GM12878 (cell line): Measurements from ENCODE around the gene HBP1. TPM values are rescaled to one million over a fixed set of nuclear protein-coding genes. Genes with fewer than 3 reads are reported as not detected.
"Not testable (repeated sequence)": the region's sequence is repeated elsewhere in the genome, so short reads cannot be mapped to it uniquely, and the experiment has no call there.

Experiments
- ATAC-seq: fragments of 200-7000 bp; cut with Tn5 transposase; 3 replicates; pipeline ENCODE4 v1.9.1; 2020; ENCODE audit warnings: mild to moderate bottlenecking, moderate library complexity
- BruUV-seq: library from RNA; stranded (reverse); fragments of 400-500 nt; replicated peaks from 2 replicates; lab custom pipeline; 2021; lab: Mats Ljungman, UMichigan
- CTCF ChIA-PET: fragments of 300-600 bp; sonication (Branson Sonifier 250); formaldehyde crosslinking; extraction: SDS; loops from one replicate; lab custom pipeline; 2021; ENCODE audit warnings: inconsistent platforms; lab: Yijun Ruan, JAX
- POLR2A ChIA-PET: fragments of 350-600 bp; formaldehyde crosslinking; extraction: SDS; loops from one replicate; lab custom pipeline; 2021; ENCODE audit warnings: inconsistent platforms; lab: Charles Lee
- RAD21 ChIA-PET: fragments of 300-600 bp; sonication (Branson Sonifier 250); formaldehyde crosslinking; loops from one replicate; lab custom pipeline; 2023; ENCODE audit warnings: antibody characterized with exemption; ENCODE audit not compliant: unreplicated experiment; lab: Charles Lee
- SMC1A ChIA-PET: fragments of 300-600 bp; sonication (Branson Sonifier 250); formaldehyde crosslinking; loops from one replicate; lab custom pipeline; 2023; ENCODE audit not compliant: unreplicated experiment, uncharacterized antibody; lab: Charles Lee
- DNase-seq: peaks from one replicate; pipeline ENCODE4 v3.0.0-alpha.2; 2011; ENCODE audit warnings: low read depth, low spot score
- FAIRE-seq: peaks from 3 replicates; lab custom pipeline; 2011; peaks lifted over from hg19 to GRCh38; lab: Jason Lieb, UNC
- H2AFZ ChIP-seq: 2 replicates; pipeline ENCODE4 v1.6.0; 2011; ENCODE audit warnings: low read depth, low read length, control low read depth; ENCODE audit not compliant: control insufficient read depth
- H3K27ac ChIP-seq: 2 replicates; pipeline ENCODE4 v1.5.1; 2011; ENCODE audit warnings: control low read depth; ENCODE audit not compliant: control insufficient read depth, insufficient read depth
- H3K27me3 ChIP-seq, 2 experiments: replicated peaks in 1 of 2; 2 replicates each; pipeline versions ENCODE4 v1.6.0 to v1.6.1; 2011; ENCODE audit warnings: low read length in 1 of 2; ENCODE audit not compliant: control insufficient read depth in 2 of 2, insufficient read depth in 2 of 2
- H3K36me3 ChIP-seq, 2 experiments: 2 replicates each; pipeline ENCODE4 v1.5.1; 2011; ENCODE audit warnings: low read length in 1 of 2; ENCODE audit not compliant: control insufficient read depth in 2 of 2, insufficient read depth in 2 of 2
- H3K4me1 ChIP-seq: 2 replicates; pipeline ENCODE4 v1.6.1; 2011; ENCODE audit warnings: mild to moderate bottlenecking, low read length, moderate library complexity, mixed read lengths; ENCODE audit not compliant: control insufficient read depth, insufficient read depth
- H3K4me2 ChIP-seq: 2 replicates; pipeline ENCODE4 v1.6.0; 2011; ENCODE audit warnings: control low read depth; ENCODE audit not compliant: control insufficient read depth, insufficient read depth
- H3K4me3 ChIP-seq: fragments of 200-600 bp; sonication (generic); 2 replicates; pipeline ENCODE4 v1.5.1; 2016
- H3K79me2 ChIP-seq: 2 replicates; pipeline ENCODE4 v1.6.0; 2011; ENCODE audit warnings: low read length; ENCODE audit not compliant: control insufficient read depth, insufficient read depth
- H3K9ac ChIP-seq: 2 replicates; pipeline ENCODE4 v1.8.0; 2011; ENCODE audit warnings: low read length, control low read depth, mixed read lengths; ENCODE audit not compliant: control insufficient read depth, insufficient read depth
- H3K9me3 ChIP-seq: replicated peaks from 3 replicates; pipeline ENCODE4 v1.5.1; 2011; ENCODE audit warnings: mild to moderate bottlenecking, low read length; ENCODE audit not compliant: control insufficient read depth, insufficient read depth
- H4K20me1 ChIP-seq: 2 replicates; pipeline ENCODE4 v1.6.0; 2011; ENCODE audit not compliant: control insufficient read depth, insufficient read depth
- BRCA1 ChIP-seq: IDR thresholded peaks from 2 replicates; pipeline ENCODE4 v1.6.1; 2011; ENCODE audit warnings: low read depth, low read length, improper control_type of control experiment
- CREM ChIP-seq: IDR thresholded peaks from 2 replicates; pipeline ENCODE4 v1.6.1; 2014; ENCODE audit warnings: antibody characterized with exemption, low read depth
- DPF2 ChIP-seq: fragments of 450-650 bp; IDR thresholded peaks from 2 replicates; pipeline ENCODE4 v1.6.1; 2017; ENCODE audit warnings: mild to moderate bottlenecking
- GATAD2B ChIP-seq: fragments of 450-650 bp; conservative IDR thresholded peaks from 2 replicates; pipeline ENCODE4 v1.6.1; 2017; ENCODE audit warnings: low read depth, mild to moderate bottlenecking, moderate library complexity
- LARP7 ChIP-seq: fragments of 450-650 bp; IDR thresholded peaks from 2 replicates; pipeline ENCODE4 v1.6.1; 2017; ENCODE audit warnings: mild to moderate bottlenecking
- NKRF ChIP-seq: fragments of 450-650 bp; conservative IDR thresholded peaks from 2 replicates; pipeline ENCODE4 v1.6.1; 2017; ENCODE audit warnings: mild to moderate bottlenecking, moderate library complexity
- SIN3A ChIP-seq: IDR thresholded peaks from 2 replicates; pipeline ENCODE4 v1.6.1; 2012; ENCODE audit warnings: low read depth, low read length, improper control_type of control experiment
- SUZ12 ChIP-seq: fragments of 200-600 bp; sonication (generic); IDR thresholded peaks from one replicate; pipeline ENCODE4 v1.6.1; 2018; ENCODE audit warnings: antibody characterized with exemption, mild to moderate bottlenecking; ENCODE audit not compliant: unreplicated experiment
- WGBS: methylation state at CpG from one replicate; pipeline ENCODE4 v1.1.6; 2016; ENCODE audit warnings: low lambda C conversion rate; ENCODE audit not compliant: insufficient replicate concordance, insufficient coverage; ENCODE audit errors: missing lambda C conversion rate; 5-methylcytosine and 5-hydroxymethylcytosine counted together
- in situ Hi-C: fragments of 300-500 bp; cut with MboI; formaldehyde crosslinking; loops from 9 replicates; pipeline ENCODE4 v1.14.3; 2018; ENCODE audit warnings: mixed read lengths
- intact Hi-C: fragments of 100-400 bp; cut with micrococcal nuclease; formaldehyde crosslinking; loops from one replicate; pipeline ENCODE4 v1.14.2; 2022; ENCODE audit not compliant: unreplicated experiment
- polyA plus RNA-seq, 11 experiments: library from polyadenylated mRNA; depleted of rRNA in 4 of 11; unstranded in 6 of 11; stranded (reverse) in 5 of 11; fragments of >200 nt; fragmentation: Nextera tagmentation in 4 of 11; fragmentation: Illumina TruSeq in 1 of 11; extraction: Ambion mirVana in 4 of 11; extraction: Trizol in 1 of 11; gene quantifications; 1 replicate in 1 of 11; 2 replicates in 10 of 11; pipeline versions ENCODE4 v1.2.1 to v1.2.3, GENCODE V29; 2011 to 2016; ENCODE audit warnings: inconsistent platforms in 2 of 11, missing spikeins in 2 of 11, low read depth in 1 of 11
- total RNA-seq, 4 experiments: library from RNA; depleted of rRNA in 3 of 4; stranded (reverse); fragments of >200 nt in 3 of 4; fragmentation: Illumina TruSeq in 1 of 4; extraction: Trizol in 1 of 4; gene quantifications; 2 replicates each; pipeline versions ENCODE4 v1.2.1 to v1.2.3, GENCODE V29; 2013 to 2021

The HBP1 gene
- total and polyA plus RNA-seq, 10 of the 15 experiments (the other 5 are each of a cell fraction or from before 2014, with no cell fraction given), result 5.8 to 30.9 (median 9.4) TPM

- H3K27ac ChIP-seq, DNase-seq, CTCF ChIA-PET, H3K9ac ChIP-seq, H3K4me1 ChIP-seq, ATAC-seq, H3K9me3 ChIP-seq, POLR2A ChIA-PET, H3K27me3 ChIP-seq, H4K20me1 ChIP-seq, BruUV-seq, RAD21 ChIA-PET, in situ Hi-C loops, H3K79me2 ChIP-seq, FAIRE-seq, H3K4me3 ChIP-seq, H3K4me2 ChIP-seq, H2AFZ ChIP-seq, H3K36me3 ChIP-seq: not testable (repeated sequence)
- WGBS, result 50% methylated on average over 3 of the region's 3 CpGs
- SMC1A ChIA-PET, result interaction anchor here (1.3 kb wide), 1 partner anchor 8 kb away, joined by 4 read pairs; no protein-coding TSS in a partner anchor
- intact Hi-C loops, result loop anchor here (10.0 kb wide), 2 partner anchors 491 to 981 kb away; partner anchors contain the start of gene CCDC71L
Measured at GRCh38 chr7:107155726-107156125, 13.1 kb upstream of the HBP1 start.

- H2AFZ ChIP-seq, result no peak overlapping the region
- WGBS, result 75% methylated on average over 7 of the region's 7 CpGs
- no peaks in the 10 kb centered on the region for H3K4me1 ChIP-seq
- in situ Hi-C loops, result no loop called here
- no peak for FAIRE-seq
- CTCF ChIA-PET, result no interaction called here
- TF ChIP-seq DPF2, result no peak
- no peak for TF ChIP-seq NKRF
- no peak for TF ChIP-seq SUZ12
- no peak for TF ChIP-seq LARP7
- no peak for TF ChIP-seq GATAD2B
- TF ChIP-seq BRCA1, result no peak
- TF ChIP-seq CREM, result no peak
- no peak for TF ChIP-seq SIN3A
- TF ChIP-seq, all 136 proteins: peak for 0
- Histone ChIP-seq H4K20me1 (no peaks in the 10 kb centered on the region), H3K79me2 (no peaks in the 10 kb centered on the region), H3K27ac (no peak overlapping the region), H3K9me3 (no peaks in the 10 kb centered on the region), H3K4me2 (no peak overlapping the region), H3K27me3 (no peaks in the 10 kb centered on the region; a peak in 2 of 4 replicates), H3K4me3 (no peak overlapping the region), H3K9ac (no peak overlapping the region), H3K36me3 (no peaks in the 10 kb centered on the region)
- ChIA-PET POLR2A (no interaction called here), SMC1A (interaction anchor here (0.6 to 1.3 kb wide), 5 partner anchors 10 to 859 kb away, joined by 3 to 4 read pairs (median 4); no protein-coding TSS in a partner anchor), RAD21 (no interaction called here)
- no peak for DNase-seq
- ATAC-seq, result no peak
- intact Hi-C loops, result loop anchor here (10.0 kb wide), 2 partner anchors 492 to 982 kb away; partner anchors contain the start of gene CCDC71L
- BruUV-seq, result no TSS peak
Measured at GRCh38 chr7:107157091-107157490, 11.7 kb upstream of the HBP1 start.
